NCI-H1694 treated with DMSO at 0.1 percent for 48 hours (cell line): ENCODE results near the gene CRAMP1.
"Not testable (repeated sequence)": the region's sequence is repeated elsewhere in the genome, so short reads cannot be mapped to it uniquely, and the experiment has no call there.

Experiments used
- DNase-seq: peaks from one replicate; lab custom pipeline; 2025; lab: John Stamatoyannopoulos, UW

The CRAMP1 gene

GRCh38 chr16:1612320-1613111, at the start of gene CRAMP1:
TSS of gene CRAMP1 (plus strand) at chr16:1612360. CDS start at chr16:1614640, 2,280 bp downstream.
- no peak for DNase-seq

GRCh38 chr16:1563786-1564185, 48.4 kb upstream of the CRAMP1 start:
- DNase-seq = no peak

- no peak for DNase-seq
Observed at GRCh38 chr16:1564325-1564724, 47.8 kb upstream of the CRAMP1 start.

GRCh38 chr16:1565083-1565805, 46.9 kb upstream of the CRAMP1 start:
- no peak for DNase-seq

GRCh38 chr16:1567988-1568387, 44.2 kb upstream of the CRAMP1 start:
- DNase-seq = no peak

- no peak for DNase-seq
Observed at GRCh38 chr16:1571012-1571671, 41.0 kb upstream of the CRAMP1 start.

GRCh38 chr16:1572673-1573072, 39.5 kb upstream of the CRAMP1 start:
- no peak for DNase-seq

GRCh38 chr16:1573301-1573700, 38.9 kb upstream of the CRAMP1 start:
- no peak for DNase-seq

- DNase-seq = no peak
Observed at GRCh38 chr16:1575578-1575977, 36.6 kb upstream of the CRAMP1 start.

GRCh38 chr16:1579214-1579613, 32.9 kb upstream of the CRAMP1 start:
- no peak for DNase-seq

GRCh38 chr16:1580256-1580655, 31.9 kb upstream of the CRAMP1 start:
- DNase-seq = no peak

GRCh38 chr16:1580956-1581355, 31.2 kb upstream of the CRAMP1 start:
- peak; percentile 7 for DNase-seq

- no peak for DNase-seq
Observed at GRCh38 chr16:1581804-1582203, 30.4 kb upstream of the CRAMP1 start.

GRCh38 chr16:1583180-1583579, 29.0 kb upstream of the CRAMP1 start:
- no peak for DNase-seq

GRCh38 chr16:1584926-1585484, 27.2 kb upstream of the CRAMP1 start:
- DNase-seq = no peak

GRCh38 chr16:1590366-1590765, 21.8 kb upstream of the CRAMP1 start:
- DNase-seq = no peak

- no peak for DNase-seq
Observed at GRCh38 chr16:1590930-1591705, 21.0 kb upstream of the CRAMP1 start.

- DNase-seq = no peak
Observed at GRCh38 chr16:1592446-1592845, 19.7 kb upstream of the CRAMP1 start.

- not testable (repeated sequence) for DNase-seq
Observed at GRCh38 chr16:1595511-1595910, 16.6 kb upstream of the CRAMP1 start.

GRCh38 chr16:1596516-1596915, 15.6 kb upstream of the CRAMP1 start:
- DNase-seq = no peak

GRCh38 chr16:1597154-1597553, 15.0 kb upstream of the CRAMP1 start:
- no peak for DNase-seq

- DNase-seq = no peak
Observed at GRCh38 chr16:1601031-1601430, 11.1 kb upstream of the CRAMP1 start.
